Transverse colon (tissue), 4 donors: ENCODE data around the gene TRIM36. TPM values are rescaled to one million over a fixed set of nuclear protein-coding genes. Genes with fewer than 3 reads are reported as not detected.
A peak's percentile ranks its signal among the peaks of the same experiment; 100 is the strongest.

Experiments
- DNase-seq: peaks from one replicate; pipeline ENCODE4 v3.0.0-alpha.2; 2019
- H3K27ac ChIP-seq, 4 donors: fragments of 200-600 bp; sonication (generic); 2 replicates each; pipeline ENCODE4 v1.5.1; 2016 to 2018; ENCODE audit warnings: inconsistent platforms in 4 of 4
- H3K27me3 ChIP-seq: fragments of 200-600 bp; sonication (generic); 2 replicates; pipeline ENCODE4 v1.5.1; 2017; ENCODE audit warnings: inconsistent platforms
- H3K36me3 ChIP-seq, 4 donors: fragments of 200-600 bp; sonication (generic); 2 replicates each; pipeline ENCODE4 v1.5.1; 2017 to 2019; ENCODE audit warnings: inconsistent platforms in 4 of 4
- H3K4me1 ChIP-seq, 4 donors: fragments of 200-600 bp; sonication (generic); 2 replicates each; pipeline ENCODE4 v1.5.1; 2017 to 2020; ENCODE audit warnings: inconsistent platforms in 4 of 4
- H3K4me3 ChIP-seq, 4 donors: fragments of 200-600 bp; sonication (generic); 1 replicate in 1 of 4; 2 replicates in 3 of 4; pipeline versions ENCODE4 v1.5.1 to v1.6.1; 2017 to 2019; ENCODE audit warnings: inconsistent platforms in 4 of 4
- H3K9me3 ChIP-seq, 2 donors: fragments of 200-600 bp; sonication (generic); 2 replicates each; pipeline ENCODE4 v1.5.1; 2017 to 2019; ENCODE audit warnings: inconsistent platforms in 2 of 2
- CTCF ChIP-seq, 5 experiments: fragments of 200-600 bp in 3 of 5; fragments of 450-650 bp in 2 of 5; sonication (generic) in 3 of 5; IDR thresholded peaks; 1 replicate in 2 of 5; 2 replicates in 3 of 5; pipeline ENCODE4 v1.5.1; 2016 to 2017; ENCODE audit warnings: antibody characterized with exemption in 5 of 5, inconsistent platforms in 3 of 5, mild to moderate bottlenecking in 2 of 5, moderate library complexity in 1 of 5
- EP300 ChIP-seq: sonication (generic); formaldehyde crosslinking; IDR thresholded peaks from one replicate; pipeline ENCODE4 v1.6.1; 2017; ENCODE audit warnings: antibody characterized with exemption, low read depth
- POLR2A ChIP-seq: fragments of 450-650 bp; IDR thresholded peaks from one replicate; pipeline ENCODE4 v1.6.1; 2016; ENCODE audit warnings: antibody characterized with exemption, mild to moderate bottlenecking, moderate library complexity
- POLR2AphosphoS5 ChIP-seq, 3 donors: sonication (generic); formaldehyde crosslinking; IDR thresholded peaks; one replicate each; pipeline ENCODE4 v1.6.1; 2016; ENCODE audit warnings: antibody characterized with exemption in 3 of 3
- WGBS, 2 donors: methylation state at CpG; one replicate each; pipeline ENCODE4 v1.1.5; 2018; ENCODE audit warnings: low coverage in 1 of 2; 5-methylcytosine and 5-hydroxymethylcytosine counted together
- in situ Hi-C, 4 donors: fragments of 200-750 bp; cut with MboI; loops; one replicate each; pipeline versions ENCODE4 v1.15.0 to v1.15.1; 2017; ENCODE audit warnings: low sequenced_read_pairs in 3 of 4, low pct_ligation_motif_present in 1 of 4, low pct_unique_long_range_greater_than_20kb in 1 of 4
- intact Hi-C: fragments of 100-400 bp; cut with DNase I; formaldehyde crosslinking; loops from one replicate; pipeline ENCODE4 v1.15.1; 2023; ENCODE audit warnings: low total_unique reads
- total RNA-seq, 4 donors: library from RNA; depleted of rRNA; stranded (reverse); fragments of >200 nt; gene quantifications; one replicate each; pipeline ENCODE4 v1.1.0, GENCODE V29; 2016

Gene TRIM36
- total RNA-seq, 4 donors from 2014 or later = 30.8 to 69.1 (median 38.2) TPM

DNA sequence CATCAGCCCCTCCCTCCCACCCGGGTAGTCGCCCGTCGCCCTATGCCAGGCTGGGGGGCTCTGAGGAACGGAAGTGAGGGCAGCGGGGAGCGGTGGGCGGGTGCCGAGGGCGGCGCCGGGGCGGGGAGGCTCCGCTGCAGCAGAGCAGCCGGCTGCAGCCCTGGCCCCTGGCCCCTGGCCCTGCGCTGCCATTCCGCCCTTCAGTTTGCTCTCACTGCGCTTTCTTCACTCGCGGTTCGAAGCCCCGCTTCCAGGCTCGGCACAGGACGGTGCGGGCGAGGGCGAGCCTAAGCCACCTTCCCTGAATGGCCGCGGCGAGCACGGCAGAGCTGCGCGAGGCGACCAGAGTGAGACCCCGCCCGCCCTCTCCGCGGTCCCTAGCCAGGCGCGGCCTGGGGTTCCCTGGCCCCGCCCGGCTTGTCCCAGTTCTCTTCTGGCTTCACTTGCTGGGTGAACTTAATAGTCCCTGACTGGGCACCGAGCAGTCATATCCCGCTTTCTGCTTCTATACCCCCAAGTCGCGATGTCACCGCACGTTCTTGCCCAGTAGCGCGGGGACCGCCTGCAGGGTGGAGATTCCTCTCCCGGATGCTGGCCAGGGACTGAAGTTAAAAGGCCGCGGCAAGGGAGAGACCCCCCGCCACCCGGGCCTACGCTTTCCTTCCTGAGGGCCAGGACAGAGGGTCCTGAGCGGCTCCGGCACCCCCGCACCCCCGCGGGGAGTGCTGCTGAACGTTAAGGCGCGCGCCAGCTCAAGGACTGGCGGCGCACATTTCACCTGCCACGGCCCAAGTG, 623 bp upstream of the TRIM36 start:
- intact Hi-C loops = loop anchor here (10.0 kb wide), 1 partner anchor 74 kb away; no protein-coding TSS in a partner anchor
- H3K9me3 ChIP-seq = no peaks in the 10 kb centered on the region
- peak in 1 of 3 donors; percentile 4 for TF ChIP-seq POLR2AphosphoS5 (IDR thresholded peaks at IDR 0.05)
- peak; percentile 60 for TF ChIP-seq POLR2A
- no peak for TF ChIP-seq EP300
- peaks cover 0 to 32% (median 21%) of the 10 kb centered on the region in 4 donors for H3K4me1 ChIP-seq
- peak overlapping the region; percentile 61 to 85 (median 66) for H3K4me3 ChIP-seq
- peak overlapping the region; percentile 83 to 93 (median 90) for H3K27ac ChIP-seq
- 3% methylated on average over 57 of the region's 69 CpGs; no CpG with 5 or more reads in 1 of the 2 donors for WGBS, 2 donors
- H3K27me3 ChIP-seq = peaks cover 48% of the 10 kb centered on the region
- DNase-seq = no peak
- in situ Hi-C loops = no loop called here
- no peaks in the 10 kb centered on the region for H3K36me3 ChIP-seq

DNA sequence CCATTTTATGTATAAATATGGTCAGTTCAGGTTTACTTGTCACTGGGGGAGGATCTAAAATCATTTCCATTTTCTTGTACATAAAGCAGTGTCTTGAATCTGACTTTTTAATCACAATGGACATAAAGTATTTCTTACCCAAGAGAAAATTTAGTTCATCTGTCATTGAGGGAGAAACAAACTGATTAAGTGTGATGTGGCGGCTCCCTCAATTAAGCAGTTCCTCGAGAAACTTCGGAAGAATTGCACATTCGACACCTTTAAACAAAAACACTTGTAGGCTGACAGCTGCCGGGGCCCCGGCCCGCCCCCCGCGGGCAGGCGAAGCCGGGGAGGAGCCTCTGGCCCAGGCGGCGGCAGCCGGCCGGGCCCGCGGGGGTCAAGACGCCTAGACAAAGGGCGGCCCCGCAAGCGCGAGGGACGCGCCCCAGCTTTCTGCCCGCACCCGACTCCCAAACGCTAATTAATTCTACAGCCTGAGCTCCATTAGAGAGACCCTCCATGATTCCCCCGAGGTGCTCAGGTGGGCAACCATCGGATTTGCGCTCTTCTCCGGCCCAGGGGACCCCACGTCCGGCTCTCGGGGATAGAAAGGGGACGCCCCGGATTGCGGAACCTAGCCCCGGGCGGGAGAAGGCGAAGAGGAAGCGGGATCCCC, 750 bp downstream of the TRIM36 start:
- H3K4me1 ChIP-seq = peaks cover 0 to 25% (median 14%) of the 10 kb centered on the region in 4 donors
- no peaks in the 10 kb centered on the region for H3K36me3 ChIP-seq
- 3% methylated on average over 26 of the region's 41 CpGs; no CpG with 5 or more reads in 1 of the 2 donors for WGBS, 2 donors
- peak overlapping the region; percentile 61 to 85 (median 66) for H3K4me3 ChIP-seq
- H3K9me3 ChIP-seq = no peaks in the 10 kb centered on the region
- peak; percentile 27 for DNase-seq
- peak overlapping the region; percentile 83 to 93 (median 90) for H3K27ac ChIP-seq
- TF ChIP-seq POLR2A = no peak
- no peak for TF ChIP-seq CTCF (IDR thresholded peaks at IDR 0.05)
- TF ChIP-seq POLR2AphosphoS5 (IDR thresholded peaks at IDR 0.05) = no peak
- peaks cover 48% of the 10 kb centered on the region for H3K27me3 ChIP-seq
- in situ Hi-C loops = no loop called here
- intact Hi-C loops = no loop called here

- WGBS, 2 donors = 96% methylated on average over 12 of the region's 12 CpGs; no CpG with 5 or more reads in 1 of the 2 donors
- DNase-seq = no peak
- TF ChIP-seq POLR2AphosphoS5 (IDR thresholded peaks at IDR 0.05) = no peak
- no peak for TF ChIP-seq CTCF (IDR thresholded peaks at IDR 0.05)
- TF ChIP-seq EP300 = no peak
- no peak for TF ChIP-seq POLR2A
- in situ Hi-C loops (no loop called here), intact Hi-C loops (no loop called here)
- Histone ChIP-seq H3K4me1 (peaks cover 0 to 22% (median 11%) of the 10 kb centered on the region in 4 donors), H3K27ac (no peak overlapping the region), H3K27me3 (peaks cover 41% of the 10 kb centered on the region), H3K36me3 (no peaks in the 10 kb centered on the region), H3K9me3 (no peaks in the 10 kb centered on the region), H3K4me3 (no peak overlapping the region)
These were observed 2.8 kb downstream of the TRIM36 start for GRCh38 chr5:115166744-115167393.

DNA sequence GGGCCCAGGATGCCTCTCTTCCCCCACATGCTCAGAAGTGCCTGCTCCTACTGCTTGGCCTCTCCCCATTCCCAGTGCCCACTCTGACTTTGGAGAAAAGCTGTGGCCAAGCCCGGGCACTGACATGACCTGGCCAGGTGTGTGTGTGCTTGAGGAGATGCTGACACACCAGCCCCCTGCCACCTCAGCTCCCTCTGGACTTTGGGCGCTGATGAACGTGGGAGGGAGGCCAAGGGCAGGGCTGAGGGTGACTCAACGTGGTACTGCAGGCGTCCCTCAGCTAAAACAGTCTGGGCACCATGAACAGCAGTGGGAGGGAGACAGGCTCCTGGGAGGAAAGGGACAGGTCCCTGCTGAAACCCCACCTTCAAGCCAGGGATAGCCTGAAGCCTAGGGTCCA, 3.9 kb downstream of the TRIM36 start:
- Histone ChIP-seq H3K27me3 (peaks cover 34% of the 10 kb centered on the region), H3K9me3 (no peaks in the 10 kb centered on the region), H3K4me3 (no peak overlapping the region), H3K4me1 (peaks cover 0 to 14% (median 8%) of the 10 kb centered on the region in 4 donors), H3K36me3 (no peaks in the 10 kb centered on the region), H3K27ac (no peak overlapping the region)
- DNase-seq = no peak
- WGBS, 2 donors = 86% methylated on average over 5 of the region's 5 CpGs; no CpG with 5 or more reads in 1 of the 2 donors
- TF ChIP-seq POLR2AphosphoS5 (IDR thresholded peaks at IDR 0.05) (no peak), EP300 (no peak), CTCF (IDR thresholded peaks at IDR 0.05) (no peak), POLR2A (no peak)
- in situ Hi-C loops (no loop called here), intact Hi-C loops (no loop called here)
